ENCODE data around the gene C1orf116.
A peak's percentile ranks its signal among the peaks of the same experiment; 100 is the strongest.

C1orf116 gene

GRCh38 chr1:207077012-207077411, 44.5 kb upstream of the C1orf116 start:
- no peak for DNase-seq (ENCODE audit: low spot score)
- CTCF ChIA-PET = interaction anchor here (0.7 to 1.1 kb wide), 2 partner anchors 422 to 427 kb away, joined by 3 to 5 read pairs; no protein-coding TSS in a partner anchor
- POLR2A ChIA-PET (ENCODE audit: low non-redundant PET) = no interaction called here
- TF ChIP-seq, protein P1, sequence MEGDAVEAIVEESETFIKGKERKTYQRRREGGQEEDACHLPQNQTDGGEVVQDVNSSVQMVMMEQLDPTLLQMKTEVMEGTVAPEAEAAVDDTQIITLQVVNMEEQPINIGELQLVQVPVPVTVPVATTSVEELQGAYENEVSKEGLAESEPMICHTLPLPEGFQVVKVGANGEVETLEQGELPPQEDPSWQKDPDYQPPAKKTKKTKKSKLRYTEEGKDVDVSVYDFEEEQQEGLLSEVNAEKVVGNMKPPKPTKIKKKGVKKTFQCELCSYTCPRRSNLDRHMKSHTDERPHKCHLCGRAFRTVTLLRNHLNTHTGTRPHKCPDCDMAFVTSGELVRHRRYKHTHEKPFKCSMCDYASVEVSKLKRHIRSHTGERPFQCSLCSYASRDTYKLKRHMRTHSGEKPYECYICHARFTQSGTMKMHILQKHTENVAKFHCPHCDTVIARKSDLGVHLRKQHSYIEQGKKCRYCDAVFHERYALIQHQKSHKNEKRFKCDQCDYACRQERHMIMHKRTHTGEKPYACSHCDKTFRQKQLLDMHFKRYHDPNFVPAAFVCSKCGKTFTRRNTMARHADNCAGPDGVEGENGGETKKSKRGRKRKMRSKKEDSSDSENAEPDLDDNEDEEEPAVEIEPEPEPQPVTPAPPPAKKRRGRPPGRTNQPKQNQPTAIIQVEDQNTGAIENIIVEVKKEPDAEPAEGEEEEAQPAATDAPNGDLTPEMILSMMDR (conservative IDR thresholded peaks at IDR 0.05; ENCODE audit: low read depth) = no peak
- H3K27ac ChIP-seq = no peak overlapping the region

DNA sequence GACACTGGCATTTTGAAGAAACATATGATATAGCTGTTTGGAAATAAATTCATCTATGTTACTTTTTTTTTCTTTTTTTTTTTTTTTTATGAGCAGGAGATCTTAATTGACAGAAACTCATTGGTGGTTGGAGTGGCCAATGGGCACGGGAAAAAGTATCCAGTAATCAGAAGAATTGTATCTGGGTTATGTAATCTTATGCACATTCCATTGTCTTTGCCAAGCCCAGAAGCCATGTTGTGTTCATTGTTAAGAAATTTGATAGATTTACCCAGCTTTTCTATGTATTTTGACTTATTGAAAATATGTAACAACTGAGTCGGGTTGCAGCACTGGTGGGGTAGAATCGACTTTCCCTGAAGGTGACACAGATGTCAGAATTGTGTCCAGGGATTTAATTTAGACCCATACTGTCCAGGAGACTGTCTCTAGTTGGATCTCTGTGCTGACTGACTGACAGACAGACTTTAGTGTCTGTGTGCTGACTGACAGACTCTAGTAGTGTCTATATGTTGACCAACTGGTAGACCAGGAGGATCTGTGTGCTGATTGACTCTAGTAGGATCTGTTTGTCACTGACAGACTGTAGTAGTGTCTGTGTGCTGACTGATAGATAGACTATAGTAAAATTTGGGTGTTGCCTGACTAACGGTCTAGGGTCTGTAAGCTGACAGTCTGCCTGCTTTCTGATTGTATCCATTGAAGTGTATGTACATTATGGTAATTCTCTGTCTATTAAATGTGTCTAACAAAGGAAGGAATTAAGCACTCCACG, 43.8 kb upstream of the C1orf116 start:
- H3K27ac ChIP-seq = no peak overlapping the region
- TF ChIP-seq, protein P1 (conservative IDR thresholded peaks at IDR 0.05; ENCODE audit: low read depth) = no peak
- POLR2A ChIA-PET (ENCODE audit: low non-redundant PET) = interaction anchor here (2.9 kb wide), 1 partner anchor 44 kb away, joined by 8 read pairs; the partner anchor contains the start of gene C1orf116
- CTCF ChIA-PET = interaction anchor here (0.5 to 1.1 kb wide), 5 partner anchors 22 to 428 kb away, joined by 3 to 5 read pairs (median 3); partner anchors contain the start of gene CR1
- no peak for DNase-seq (ENCODE audit: low spot score)

GRCh38 chr1:207073906-207074820, 41.6 kb upstream of the C1orf116 start:
- ChIA-PET CTCF (interaction anchor here (0.6 to 1.0 kb wide), 5 partner anchors 14 to 334 kb away, joined by 3 to 4 read pairs (median 3); partner anchors contain the start of gene PFKFB2), POLR2A (ENCODE audit: low non-redundant PET) (interaction anchor here (2.9 kb wide), 1 partner anchor 41 kb away, joined by 8 read pairs; the partner anchor contains the start of gene C1orf116)
- DNase-seq (ENCODE audit: low spot score) = peak; percentile 85
- H3K27ac ChIP-seq = peak overlapping the region; percentile 56; the same call in 1 of the 2 replicates
- TF ChIP-seq, protein P1 (conservative IDR thresholded peaks at IDR 0.05; ENCODE audit: low read depth) = no peak

- TF ChIP-seq, protein P1 (conservative IDR thresholded peaks at IDR 0.05; ENCODE audit: low read depth) = no peak
- peak overlapping the region; percentile 36; the same call in 1 of the 2 replicates for H3K27ac ChIP-seq
- CTCF ChIA-PET = interaction anchor here (0.5 to 1.2 kb wide), 3 partner anchors 91 to 333 kb away, joined by 4 to 5 read pairs (median 4); no protein-coding TSS in a partner anchor
- no peak for DNase-seq (ENCODE audit: low spot score)
- POLR2A ChIA-PET (ENCODE audit: low non-redundant PET) = no interaction called here
Measured at GRCh38 chr1:207072233-207072632, 39.7 kb upstream of the C1orf116 start.

GRCh38 chr1:207071426-207071825, 38.9 kb upstream of the C1orf116 start:
- ChIA-PET CTCF (interaction anchor here (0.5 to 1.2 kb wide), 4 partner anchors 9 to 333 kb away, joined by 4 to 5 read pairs (median 4); no protein-coding TSS in a partner anchor), POLR2A (ENCODE audit: low non-redundant PET) (no interaction called here)
- TF ChIP-seq, protein P1 (conservative IDR thresholded peaks at IDR 0.05; ENCODE audit: low read depth) = no peak
- no peak for DNase-seq (ENCODE audit: low spot score)
- H3K27ac ChIP-seq = no peak overlapping the region

GRCh38 chr1:207070811-207071210, 38.3 kb upstream of the C1orf116 start:
- ChIA-PET CTCF (interaction anchor here (1.2 kb wide), 1 partner anchor 334 kb away, joined by 5 read pairs; no protein-coding TSS in a partner anchor), POLR2A (ENCODE audit: low non-redundant PET) (no interaction called here)
- DNase-seq (ENCODE audit: low spot score) = no peak
- TF ChIP-seq, protein P1 (conservative IDR thresholded peaks at IDR 0.05; ENCODE audit: low read depth) = no peak
- H3K27ac ChIP-seq = no peak overlapping the region
